Spleen (tissue), 7 donors: ENCODE measurements around the gene ANKRD24.

Source experiments
- POLR2A ChIP-seq, 3 donors: fragments of 450-650 bp; IDR thresholded peaks; one replicate each; pipeline ENCODE4 v1.5.1; 2017; ENCODE audit warnings: antibody characterized with exemption in 3 of 3, mild to moderate bottlenecking in 1 of 3
- TF ChIP-seq, protein P1 (sequence below), 11 experiments: fragments of 200-600 bp in 7 of 11; fragments of 450-650 bp in 4 of 11; sonication (generic) in 4 of 11; IDR thresholded peaks in 8 of 11; conservative IDR thresholded peaks in 3 of 11; 1 replicate in 7 of 11; 2 replicates in 4 of 11; pipeline versions ENCODE4 v1.4.0 to v1.8.0; 2016 to 2021; ENCODE audit warnings: antibody characterized with exemption in 11 of 11, inconsistent platforms in 4 of 11, mild to moderate bottlenecking in 1 of 11
- donor health status: DM: no; HTN: no; CAD: no; lungs with moderate emphysema.
- donor health status: DM: no; HTN: no; CAD: no.
- donor health status: DM: no; HTN: no; CAD: no.

DNA sequence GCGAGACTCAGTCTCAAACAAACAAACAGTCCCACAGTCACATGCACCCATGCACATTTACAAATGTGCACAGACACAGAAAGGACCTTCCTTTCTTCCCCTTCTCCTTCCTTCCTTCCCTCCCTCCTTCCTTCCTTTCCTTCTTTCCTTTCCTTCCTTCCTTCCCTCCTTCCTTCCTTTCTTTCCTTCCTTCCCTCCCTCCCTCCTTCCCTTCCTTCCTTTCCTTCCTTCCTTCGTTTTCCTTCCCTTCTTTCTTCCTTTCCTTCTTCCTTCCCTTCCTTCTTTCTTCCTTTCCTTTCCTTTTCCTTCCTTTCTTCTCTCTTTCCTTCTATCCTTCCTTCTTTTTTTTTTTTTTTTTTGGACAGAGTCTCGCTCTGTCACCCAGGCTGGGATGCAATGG, 30.6 kb downstream of the ANKRD24 start:
- TF ChIP-seq, protein P1, sequence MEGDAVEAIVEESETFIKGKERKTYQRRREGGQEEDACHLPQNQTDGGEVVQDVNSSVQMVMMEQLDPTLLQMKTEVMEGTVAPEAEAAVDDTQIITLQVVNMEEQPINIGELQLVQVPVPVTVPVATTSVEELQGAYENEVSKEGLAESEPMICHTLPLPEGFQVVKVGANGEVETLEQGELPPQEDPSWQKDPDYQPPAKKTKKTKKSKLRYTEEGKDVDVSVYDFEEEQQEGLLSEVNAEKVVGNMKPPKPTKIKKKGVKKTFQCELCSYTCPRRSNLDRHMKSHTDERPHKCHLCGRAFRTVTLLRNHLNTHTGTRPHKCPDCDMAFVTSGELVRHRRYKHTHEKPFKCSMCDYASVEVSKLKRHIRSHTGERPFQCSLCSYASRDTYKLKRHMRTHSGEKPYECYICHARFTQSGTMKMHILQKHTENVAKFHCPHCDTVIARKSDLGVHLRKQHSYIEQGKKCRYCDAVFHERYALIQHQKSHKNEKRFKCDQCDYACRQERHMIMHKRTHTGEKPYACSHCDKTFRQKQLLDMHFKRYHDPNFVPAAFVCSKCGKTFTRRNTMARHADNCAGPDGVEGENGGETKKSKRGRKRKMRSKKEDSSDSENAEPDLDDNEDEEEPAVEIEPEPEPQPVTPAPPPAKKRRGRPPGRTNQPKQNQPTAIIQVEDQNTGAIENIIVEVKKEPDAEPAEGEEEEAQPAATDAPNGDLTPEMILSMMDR (IDR thresholded peaks at IDR 0.05 in 8 of 11, conservative IDR thresholded peaks at IDR 0.05 in 3 of 11) = no peak
- no peak for TF ChIP-seq POLR2A (IDR thresholded peaks at IDR 0.05)
